ENCODE data around the gene LRRC4C.

The LRRC4C gene

GRCh38 chr11:40100162-40100553, 1359.3 kb downstream of the LRRC4C start:
- DNase-seq (ENCODE audit: low spot score): no peak
- ChIA-PET POLR2A (ENCODE audit: low non-redundant PET) (no interaction called here), CTCF (interaction anchor here (0.7 kb wide), 1 partner anchor 77 kb away, joined by 3 read pairs; no protein-coding TSS in a partner anchor)
- no peak for TF ChIP-seq CTCF (conservative IDR thresholded peaks at IDR 0.05; ENCODE audit: low read depth)
- no peak overlapping the region for H3K27ac ChIP-seq

- no peak for TF ChIP-seq CTCF (conservative IDR thresholded peaks at IDR 0.05; ENCODE audit: low read depth)
- H3K27ac ChIP-seq: no peak overlapping the region
- DNase-seq (ENCODE audit: low spot score): no peak
- POLR2A ChIA-PET (ENCODE audit: low non-redundant PET): no interaction called here
- CTCF ChIA-PET: interaction anchor here (0.6 to 0.7 kb wide), 3 partner anchors 77 to 1089 kb away, joined by 3 to 5 read pairs (median 3); no protein-coding TSS in a partner anchor
Observed at GRCh38 chr11:40099426-40100161, 1359.9 kb downstream of the LRRC4C start.

GRCh38 chr11:40095446-40095845, 1364.0 kb downstream of the LRRC4C start:
- ChIA-PET POLR2A (ENCODE audit: low non-redundant PET) (no interaction called here), CTCF (no interaction called here)
- TF ChIP-seq CTCF (conservative IDR thresholded peaks at IDR 0.05; ENCODE audit: low read depth): no peak
- DNase-seq (ENCODE audit: low spot score): no peak
- no peak overlapping the region for H3K27ac ChIP-seq

GRCh38 chr11:40094954-40095353, 1364.5 kb downstream of the LRRC4C start:
- CTCF ChIA-PET: no interaction called here
- POLR2A ChIA-PET (ENCODE audit: low non-redundant PET): no interaction called here
- TF ChIP-seq CTCF (conservative IDR thresholded peaks at IDR 0.05; ENCODE audit: low read depth): no peak
- H3K27ac ChIP-seq: no peak overlapping the region
- DNase-seq (ENCODE audit: low spot score): no peak

DNA sequence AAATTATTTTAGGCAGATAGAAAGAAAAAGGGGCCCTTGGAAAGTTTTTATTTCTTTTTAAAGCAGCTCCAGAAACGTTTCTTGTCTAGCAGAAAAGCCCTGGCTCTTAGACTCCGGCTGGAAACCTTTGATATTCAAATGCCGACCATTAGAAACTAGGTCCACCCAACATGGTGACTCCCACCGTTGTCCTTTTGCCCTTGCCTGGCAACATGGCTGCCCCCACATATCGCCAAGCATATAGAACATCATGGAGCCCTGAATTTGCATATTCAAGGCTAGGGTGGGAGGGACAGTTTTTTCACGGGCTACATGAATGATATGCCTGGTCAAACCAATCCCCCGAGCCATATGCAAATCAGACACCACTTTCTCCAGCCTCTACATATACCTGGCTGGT, 1379.0 kb downstream of the LRRC4C start:
- DNase-seq (ENCODE audit: low spot score): no peak
- no peak overlapping the region for H3K27ac ChIP-seq
- no peak for TF ChIP-seq CTCF (conservative IDR thresholded peaks at IDR 0.05; ENCODE audit: low read depth)
- ChIA-PET POLR2A (ENCODE audit: low non-redundant PET) (no interaction called here), CTCF (no interaction called here)
